Stimulated activated naive CD8-positive, alpha-beta T cell treated with anti-CD3 and anti-CD28 coated beads, Interleukin-15, Interleukin-2, amounts not matched to agents 100 U/mL and 50 U/mL, for 24 hours (primary cell): ENCODE measurements around the gene PLIN3.
"Not testable (repeated sequence)": the region's sequence is repeated elsewhere in the genome, so short reads cannot be mapped to it uniquely, and the experiment has no call there.

Experiments
- ATAC-seq: fragments of 150-1000 bp; cut with Tn5 transposase; one replicate; pipeline ENCODE4 v1.10.0; 2021
- DNase-seq: peaks from one replicate; pipeline ENCODE4 v3.0.0; 2021

PLIN3 gene

GRCh38 chr19:4847190-4847973 is 20.1 kb downstream of the PLIN3 start:
- DNase-seq: no peak
- no peak for ATAC-seq

- ATAC-seq, DNase-seq: not testable (repeated sequence)
Observed at GRCh38 chr19:4845975-4846374, 21.5 kb downstream of the PLIN3 start.

GRCh38 chr19:4844348-4845179 is 22.9 kb downstream of the PLIN3 start:
- ATAC-seq: no peak
- no peak for DNase-seq

GRCh38 chr19:4843647-4843965 is 23.9 kb downstream of the PLIN3 start:
- no peak for DNase-seq
- no peak for ATAC-seq

GRCh38 chr19:4839192-4839591 is 28.3 kb downstream of the PLIN3 start:
- ATAC-seq (no peak), DNase-seq (no peak)

GRCh38 chr19:4832776-4833175 is 34.7 kb downstream of the PLIN3 start:
- DNase-seq (no peak), ATAC-seq (no peak)

GRCh38 chr19:4831979-4832340 is 35.5 kb downstream of the PLIN3 start:
- DNase-seq, ATAC-seq: not testable (repeated sequence)

- peak; percentile 82 for DNase-seq
- peak; percentile 88 for ATAC-seq
Observed at GRCh38 chr19:4831304-4831978, 36.0 kb downstream of the PLIN3 start, which contains the start of gene TICAM1. TICAM1 (minus strand) TSS chr19:4831712; CDS start chr19:4818377, 13,335 bp downstream.

- ATAC-seq (no peak), DNase-seq (no peak)
Observed at GRCh38 chr19:4830768-4831265, 36.6 kb downstream of the PLIN3 start.

- ATAC-seq (no peak), DNase-seq (no peak)
Observed at GRCh38 chr19:4830332-4830731, 37.1 kb downstream of the PLIN3 start.

GRCh38 chr19:4829001-4829712 is 38.3 kb downstream of the PLIN3 start:
- no peak for DNase-seq

GRCh38 chr19:4823577-4823976 is 43.9 kb downstream of the PLIN3 start:
- DNase-seq: no peak
- no peak for ATAC-seq

More at GRCh38 chr19:4829001-4829712, 38.3 kb downstream of the PLIN3 start:
- ATAC-seq: peak; percentile 15

- not testable (repeated sequence) for ATAC-seq
Observed at GRCh38 chr19:4822354-4822753, 45.1 kb downstream of the PLIN3 start.

GRCh38 chr19:4821265-4821664 is 46.2 kb downstream of the PLIN3 start:
- ATAC-seq (no peak), DNase-seq (no peak)

More at GRCh38 chr19:4822354-4822753, 45.1 kb downstream of the PLIN3 start:
- not testable (repeated sequence) for DNase-seq

GRCh38 chr19:4817467-4818277 is 49.8 kb downstream of the PLIN3 start:
- ATAC-seq (no peak), DNase-seq (no peak)

GRCh38 chr19:4816950-4817278 is 50.6 kb downstream of the PLIN3 start:
- DNase-seq: no peak
- no peak for ATAC-seq

GRCh38 chr19:4816202-4816949 is 51.1 kb downstream of the PLIN3 start:
- DNase-seq: no peak
- no peak for ATAC-seq

- DNase-seq (peak; percentile 84), ATAC-seq (peak; percentile 87)
Observed at GRCh38 chr19:4815426-4816201, 51.9 kb downstream of the PLIN3 start.

- ATAC-seq (no peak), DNase-seq (no peak)
Observed at GRCh38 chr19:4814625-4815425, 52.6 kb downstream of the PLIN3 start.
